ENCODE data around the gene RAB11FIP4. TPM values are rescaled to one million over a fixed set of nuclear protein-coding genes. Genes with fewer than 3 reads are reported as not detected.
A peak's percentile ranks its signal among the peaks of the same experiment; 100 is the strongest.

RAB11FIP4 gene
- polyA plus RNA-seq, 4 donors: 11.6 to 33.8 (median 18.7) TPM

DNA sequence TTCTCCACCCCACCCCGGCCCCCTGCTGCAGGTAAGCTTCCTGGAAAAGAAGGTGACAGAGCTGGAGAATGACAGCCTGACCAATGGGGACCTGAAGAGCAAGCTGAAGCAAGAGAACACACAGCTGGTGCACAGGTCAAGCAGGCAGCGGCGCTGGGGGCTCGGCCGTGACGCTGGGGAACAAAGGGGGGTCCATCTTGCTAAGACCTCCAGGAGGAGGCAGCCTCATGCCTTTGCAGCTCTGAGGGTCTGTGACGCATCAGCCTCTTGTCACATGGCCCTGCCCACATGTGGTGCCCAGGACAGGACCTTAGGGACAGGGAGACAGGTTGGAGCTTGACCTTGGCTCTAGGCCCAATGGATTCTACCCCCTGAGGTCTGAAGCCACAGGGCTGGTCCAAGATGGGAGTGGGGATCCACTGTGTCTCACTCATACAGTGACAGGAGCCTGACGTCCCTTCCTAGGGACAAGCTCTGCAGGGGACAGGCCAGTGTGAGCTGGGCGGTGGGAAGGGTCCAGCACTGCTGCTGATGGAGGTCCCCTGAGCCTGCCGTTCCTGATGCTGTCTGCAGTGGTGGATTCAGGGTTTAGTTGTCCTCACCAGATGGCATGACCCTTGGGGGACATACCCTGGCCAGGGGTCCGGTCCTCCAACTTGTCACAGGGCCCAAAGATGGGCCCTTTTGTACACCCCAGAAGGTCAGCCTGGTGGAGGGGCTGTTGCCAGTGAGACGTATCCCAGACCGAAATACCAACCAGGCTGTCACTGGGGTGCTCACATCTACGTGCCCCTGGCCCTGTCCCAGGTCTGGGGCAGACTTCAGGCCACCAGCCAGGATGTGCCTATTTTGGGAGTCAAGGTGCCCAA is 132.6 kb downstream of the RAB11FIP4 start:
- FAIRE-seq: no peak
- WGBS, 3 donors: 96 to 98% (median 97%) methylated on average over 14 of the region's 14 CpGs
- Histone ChIP-seq H3K4me1 (ENCODE audit: control insufficient read depth in 3 of 3, insufficient read depth in 2 of 3, low read depth in 1 of 3, low read length in 2 of 3) (peaks cover 0 to 3% (median 0%) of the 10 kb centered on the region in 3 donors), H3K27ac (ENCODE audit: low read depth in 1 of 3, low read length in 2 of 3) (no peak overlapping the region), H3K4me3 (ENCODE audit: low read depth in 1 of 3, low read length in 3 of 3) (no peak overlapping the region), H3K36me3 (ENCODE audit: control insufficient read depth in 3 of 3, insufficient read depth in 2 of 3, low read depth in 1 of 3, low read length in 3 of 3) (peaks cover 11 to 85% (median 13%) of the 10 kb centered on the region in 3 donors), H3K27me3 (ENCODE audit: control insufficient read depth in 3 of 3, insufficient read depth in 3 of 3, low read length in 3 of 3) (no peaks in the 10 kb centered on the region), H3K9me3 (ENCODE audit: control insufficient read depth in 2 of 2, insufficient read depth in 1 of 2, low read depth in 1 of 2, low read length in 1 of 2) (peaks cover 0 to 30% of the 10 kb centered on the region in 2 donors)
- DNase-seq: no peak

DNA sequence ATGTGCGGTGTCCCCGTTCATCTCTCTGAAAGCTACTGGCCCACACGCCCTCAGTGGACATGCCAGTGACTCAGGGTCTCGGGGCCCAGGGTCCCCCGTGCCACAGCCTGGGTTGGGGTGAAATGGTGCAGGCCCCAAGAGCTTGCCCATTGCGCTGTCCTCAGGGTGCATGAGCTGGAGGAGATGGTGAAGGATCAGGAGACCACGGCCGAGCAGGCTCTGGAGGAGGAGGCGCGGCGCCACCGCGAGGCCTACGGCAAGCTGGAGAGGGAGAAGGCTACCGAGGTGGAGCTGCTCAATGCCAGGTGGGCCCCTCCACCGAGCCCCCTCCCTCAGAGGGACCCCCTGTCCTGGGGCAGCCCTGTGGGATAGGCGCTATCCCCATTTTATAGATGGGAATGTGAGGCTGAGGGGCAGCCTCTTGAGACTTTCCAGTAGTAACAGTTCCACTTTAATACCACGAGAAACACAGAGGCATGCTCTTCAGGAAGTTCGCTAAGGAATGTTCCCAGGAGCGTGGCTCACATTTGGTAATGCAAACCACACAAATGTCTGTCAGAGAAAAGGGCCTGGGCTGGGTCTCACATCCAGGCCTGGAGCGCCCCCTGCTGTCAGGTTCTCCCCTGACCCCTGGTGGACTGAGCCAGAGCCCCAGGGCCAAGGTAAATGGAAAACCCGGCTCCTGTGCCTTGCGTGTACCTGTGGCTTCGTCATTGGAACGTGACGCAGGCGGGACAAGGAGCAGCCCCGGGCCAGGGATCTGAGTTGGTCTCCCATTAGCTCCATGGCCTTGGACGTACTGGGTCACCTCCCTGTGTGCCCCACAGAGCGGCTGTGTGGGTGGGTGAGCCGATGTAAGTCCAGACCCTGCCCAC is 133.7 kb downstream of the RAB11FIP4 start:
- peaks cover 0 to 30% of the 10 kb centered on the region in 2 donors for H3K9me3 ChIP-seq (ENCODE audit: control insufficient read depth in 2 of 2, insufficient read depth in 1 of 2, low read depth in 1 of 2, low read length in 1 of 2)
- H3K27me3 ChIP-seq (ENCODE audit: control insufficient read depth in 3 of 3, insufficient read depth in 3 of 3, low read length in 3 of 3): no peaks in the 10 kb centered on the region
- FAIRE-seq (no peak), DNase-seq (peak; percentile 65 to 79)
- WGBS, 3 donors: 69 to 76% (median 71%) methylated on average over 30 to 31 of the region's 31 CpGs
- H3K27ac ChIP-seq (ENCODE audit: low read depth in 1 of 3, low read length in 2 of 3): no peak overlapping the region
- H3K4me1 ChIP-seq (ENCODE audit: control insufficient read depth in 3 of 3, insufficient read depth in 2 of 3, low read depth in 1 of 3, low read length in 2 of 3): peaks cover 0 to 3% (median 0%) of the 10 kb centered on the region in 3 donors
- no peak overlapping the region for H3K4me3 ChIP-seq (ENCODE audit: low read depth in 1 of 3, low read length in 3 of 3)
- H3K36me3 ChIP-seq (ENCODE audit: control insufficient read depth in 3 of 3, insufficient read depth in 2 of 3, low read depth in 1 of 3, low read length in 3 of 3): peaks cover 13 to 87% (median 18%) of the 10 kb centered on the region in 3 donors

DNA sequence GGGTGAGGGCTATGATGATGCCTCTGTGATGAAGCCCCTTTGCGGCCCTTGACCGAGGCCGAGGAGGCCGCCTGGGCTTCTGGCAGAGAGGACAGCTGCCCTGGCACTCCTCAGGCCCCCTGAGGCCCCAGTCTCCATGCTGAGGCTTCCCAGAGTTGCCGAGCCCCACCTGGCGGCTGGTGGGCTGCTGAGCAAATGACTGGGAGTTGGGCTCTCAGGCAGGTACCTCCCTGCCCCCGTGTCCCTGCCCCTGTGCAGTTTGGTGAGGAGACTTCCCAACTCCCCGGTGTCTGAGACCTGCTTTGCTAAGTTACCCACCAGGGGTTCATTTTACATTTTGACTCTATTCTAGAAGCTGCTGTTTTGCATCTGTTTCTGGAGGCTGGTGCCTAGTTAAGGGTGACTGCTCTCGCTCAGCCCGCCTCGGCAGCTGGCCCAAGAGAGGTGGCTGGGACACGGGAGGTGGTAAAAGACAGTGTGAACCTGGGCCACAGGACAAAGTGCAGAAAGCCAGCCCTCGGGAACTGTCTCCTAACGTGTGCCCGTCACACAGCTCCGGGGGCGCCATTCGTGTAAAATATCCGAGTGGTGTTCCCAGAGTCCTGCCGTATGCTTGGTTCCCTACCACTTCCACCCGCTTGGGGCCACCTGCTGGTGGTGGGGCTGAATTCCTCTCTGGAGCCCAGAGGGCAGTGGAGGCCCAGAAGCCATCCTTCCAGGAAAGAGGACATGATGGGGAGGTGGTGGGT is 134.5 kb downstream of the RAB11FIP4 start:
- peaks cover 0 to 30% of the 10 kb centered on the region in 2 donors for H3K9me3 ChIP-seq (ENCODE audit: control insufficient read depth in 2 of 2, insufficient read depth in 1 of 2, low read depth in 1 of 2, low read length in 1 of 2)
- peaks cover 0 to 3% (median 0%) of the 10 kb centered on the region in 3 donors for H3K4me1 ChIP-seq (ENCODE audit: control insufficient read depth in 3 of 3, insufficient read depth in 2 of 3, low read depth in 1 of 3, low read length in 2 of 3)
- peak in 1 of 2 donors; percentile 22 for DNase-seq
- H3K4me3 ChIP-seq (ENCODE audit: low read depth in 1 of 3, low read length in 3 of 3): no peak overlapping the region
- no peak overlapping the region for H3K27ac ChIP-seq (ENCODE audit: low read depth in 1 of 3, low read length in 2 of 3)
- WGBS, 3 donors: 81 to 90% (median 83%) methylated on average over 21 of the region's 21 CpGs
- H3K27me3 ChIP-seq (ENCODE audit: control insufficient read depth in 3 of 3, insufficient read depth in 3 of 3, low read length in 3 of 3): no peaks in the 10 kb centered on the region
- peaks cover 11 to 90% (median 21%) of the 10 kb centered on the region in 3 donors for H3K36me3 ChIP-seq (ENCODE audit: control insufficient read depth in 3 of 3, insufficient read depth in 2 of 3, low read depth in 1 of 3, low read length in 3 of 3)
- no peak for FAIRE-seq

DNA sequence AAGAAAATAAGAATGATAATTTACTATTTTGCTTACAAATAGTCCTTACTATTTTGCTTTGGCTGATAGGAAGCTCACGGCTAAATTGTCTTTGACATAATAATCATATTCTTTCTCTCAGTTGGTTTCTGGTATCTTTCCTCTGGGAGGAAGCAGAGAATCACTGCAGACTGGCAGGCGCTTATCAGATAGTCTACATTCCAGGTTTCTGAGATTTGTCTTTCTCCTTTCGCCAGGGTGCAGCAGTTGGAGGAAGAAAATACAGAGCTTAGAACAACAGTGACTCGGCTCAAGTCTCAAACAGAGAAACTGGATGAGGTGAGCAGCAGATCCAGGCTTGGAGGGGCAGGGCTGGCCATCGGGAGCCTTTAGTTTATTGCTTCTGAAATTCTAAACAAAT is 136.1 kb downstream of the RAB11FIP4 start:
- Histone ChIP-seq H3K4me3 (ENCODE audit: low read depth in 1 of 3, low read length in 3 of 3) (no peak overlapping the region), H3K27ac (ENCODE audit: low read depth in 1 of 3, low read length in 2 of 3) (no peak overlapping the region), H3K27me3 (ENCODE audit: control insufficient read depth in 3 of 3, insufficient read depth in 3 of 3, low read length in 3 of 3) (no peaks in the 10 kb centered on the region), H3K9me3 (ENCODE audit: control insufficient read depth in 2 of 2, insufficient read depth in 1 of 2, low read depth in 1 of 2, low read length in 1 of 2) (peaks cover 0 to 26% of the 10 kb centered on the region in 2 donors), H3K4me1 (ENCODE audit: control insufficient read depth in 3 of 3, insufficient read depth in 2 of 3, low read depth in 1 of 3, low read length in 2 of 3) (no peaks in the 10 kb centered on the region), H3K36me3 (ENCODE audit: control insufficient read depth in 3 of 3, insufficient read depth in 2 of 3, low read depth in 1 of 3, low read length in 3 of 3) (peaks cover 12 to 90% (median 22%) of the 10 kb centered on the region in 3 donors)
- WGBS, 3 donors: 78 to 85% (median 82%) methylated on average over 5 of the region's 5 CpGs
- DNase-seq: no peak
- no peak for FAIRE-seq

DNA sequence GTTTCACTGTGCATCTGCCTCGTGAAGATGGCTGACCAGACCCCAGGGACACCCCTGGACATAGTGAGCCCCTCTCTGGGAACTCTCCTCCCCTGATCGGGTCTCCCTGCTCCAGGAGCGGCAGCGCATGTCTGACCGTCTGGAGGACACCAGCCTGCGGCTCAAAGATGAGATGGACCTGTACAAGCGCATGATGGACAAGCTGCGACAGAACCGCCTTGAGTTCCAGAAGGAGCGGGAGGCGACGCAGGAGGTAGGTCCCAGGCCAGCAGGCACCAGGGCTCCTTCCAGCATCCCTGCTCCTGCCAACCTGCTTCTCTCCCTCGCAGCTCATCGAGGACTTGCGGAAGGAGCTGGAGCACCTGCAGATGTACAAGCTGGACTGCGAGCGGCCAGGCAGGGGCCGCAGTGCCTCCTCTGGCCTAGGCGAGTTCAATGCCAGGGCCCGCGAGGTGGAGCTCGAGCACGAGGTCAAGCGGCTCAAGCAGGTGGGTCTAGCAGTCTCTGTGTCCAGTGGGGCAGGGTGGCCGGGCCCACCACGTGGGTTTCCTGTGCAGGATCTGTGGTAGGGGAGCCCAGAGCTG is 136.9 kb downstream of the RAB11FIP4 start:
- Histone ChIP-seq H3K27ac (ENCODE audit: low read depth in 1 of 3, low read length in 2 of 3) (no peak overlapping the region), H3K4me3 (ENCODE audit: low read depth in 1 of 3, low read length in 3 of 3) (no peak overlapping the region), H3K36me3 (ENCODE audit: control insufficient read depth in 3 of 3, insufficient read depth in 2 of 3, low read depth in 1 of 3, low read length in 3 of 3) (peaks cover 7 to 89% (median 22%) of the 10 kb centered on the region in 3 donors), H3K9me3 (ENCODE audit: control insufficient read depth in 2 of 2, insufficient read depth in 1 of 2, low read depth in 1 of 2, low read length in 1 of 2) (peaks cover 0 to 18% of the 10 kb centered on the region in 2 donors), H3K4me1 (ENCODE audit: control insufficient read depth in 3 of 3, insufficient read depth in 2 of 3, low read depth in 1 of 3, low read length in 2 of 3) (no peaks in the 10 kb centered on the region), H3K27me3 (ENCODE audit: control insufficient read depth in 3 of 3, insufficient read depth in 3 of 3, low read length in 3 of 3) (no peaks in the 10 kb centered on the region)
- DNase-seq (no peak), FAIRE-seq (no peak)
- WGBS, 3 donors: 94 to 97% (median 94%) methylated on average over 26 of the region's 26 CpGs

DNA sequence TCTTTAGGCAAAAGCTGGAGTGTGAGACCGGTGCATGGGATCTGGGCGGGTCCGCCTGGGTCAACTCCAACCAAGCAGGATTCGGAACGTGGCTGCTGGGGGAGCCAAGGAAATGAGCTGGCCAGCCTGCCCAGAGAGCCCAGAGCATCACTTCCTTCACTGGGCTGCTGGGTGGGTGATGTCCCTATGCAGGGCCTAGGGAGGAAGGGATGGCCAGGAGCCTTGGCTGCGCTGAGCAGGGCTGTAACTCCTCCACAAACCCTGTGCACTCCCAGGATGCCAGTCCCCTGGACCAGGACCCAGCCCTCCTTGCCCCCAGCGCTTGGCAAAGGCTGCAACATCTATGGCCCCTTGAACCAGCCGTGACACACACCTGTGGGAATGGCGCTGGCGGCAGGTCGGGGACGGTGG is 138.4 kb downstream of the RAB11FIP4 start:
- DNase-seq (no peak), FAIRE-seq (no peak)
- H3K36me3 ChIP-seq (ENCODE audit: control insufficient read depth in 3 of 3, insufficient read depth in 2 of 3, low read depth in 1 of 3, low read length in 3 of 3): peaks cover 7 to 83% (median 20%) of the 10 kb centered on the region in 3 donors

DNA sequence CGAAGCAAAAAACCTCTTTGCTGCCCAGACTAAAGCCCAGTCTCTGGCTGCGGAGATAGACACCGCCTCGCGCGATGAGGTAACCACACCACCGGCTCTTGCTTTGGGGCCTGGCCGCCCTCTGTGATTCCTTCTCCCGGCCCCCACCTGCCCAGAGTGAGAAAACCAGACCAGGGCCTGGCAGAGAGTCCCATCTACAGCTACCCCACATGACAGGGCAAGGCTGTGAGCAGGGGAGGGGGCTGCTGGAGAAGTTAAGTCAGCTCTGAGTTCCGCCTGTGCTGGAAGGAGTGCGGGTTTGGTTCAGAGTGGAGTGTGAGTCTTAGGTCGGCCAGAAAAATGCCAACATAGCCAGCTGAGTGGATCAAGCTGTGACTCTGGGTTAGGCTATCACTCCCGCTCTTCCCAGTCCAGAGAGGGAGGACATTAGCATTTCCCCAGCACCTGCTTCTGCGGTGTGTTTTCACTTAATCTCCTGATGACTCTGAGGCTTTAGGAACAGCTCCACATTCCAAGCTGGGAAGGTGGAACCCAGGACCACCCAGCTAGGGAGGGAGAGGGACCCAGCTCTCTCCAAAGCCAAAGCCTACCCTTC is 139.0 kb downstream of the RAB11FIP4 start:
- no peak overlapping the region for H3K4me3 ChIP-seq (ENCODE audit: low read depth in 1 of 3, low read length in 3 of 3)
- H3K36me3 ChIP-seq (ENCODE audit: control insufficient read depth in 3 of 3, insufficient read depth in 2 of 3, low read depth in 1 of 3, low read length in 3 of 3): peaks cover 7 to 82% (median 20%) of the 10 kb centered on the region in 3 donors
- no peak for DNase-seq
- no peak overlapping the region for H3K27ac ChIP-seq (ENCODE audit: low read depth in 1 of 3, low read length in 2 of 3)
- WGBS, 3 donors: 82 to 92% (median 86%) methylated on average over 14 of the region's 14 CpGs
- FAIRE-seq: no peak
- no peaks in the 10 kb centered on the region for H3K9me3 ChIP-seq (ENCODE audit: control insufficient read depth in 2 of 2, insufficient read depth in 1 of 2, low read depth in 1 of 2, low read length in 1 of 2)
- H3K27me3 ChIP-seq (ENCODE audit: control insufficient read depth in 3 of 3, insufficient read depth in 3 of 3, low read length in 3 of 3): no peaks in the 10 kb centered on the region
- no peaks in the 10 kb centered on the region for H3K4me1 ChIP-seq (ENCODE audit: control insufficient read depth in 3 of 3, insufficient read depth in 2 of 3, low read depth in 1 of 3, low read length in 2 of 3)

More for the DNA sequence above, 138.4 kb downstream of the RAB11FIP4 start:
- Histone ChIP-seq H3K4me1 (ENCODE audit: control insufficient read depth in 3 of 3, insufficient read depth in 2 of 3, low read depth in 1 of 3, low read length in 2 of 3) (no peaks in the 10 kb centered on the region), H3K4me3 (ENCODE audit: low read depth in 1 of 3, low read length in 3 of 3) (no peak overlapping the region), H3K27me3 (ENCODE audit: control insufficient read depth in 3 of 3, insufficient read depth in 3 of 3, low read length in 3 of 3) (no peaks in the 10 kb centered on the region), H3K9me3 (ENCODE audit: control insufficient read depth in 2 of 2, insufficient read depth in 1 of 2, low read depth in 1 of 2, low read length in 1 of 2) (peaks cover 0 to 4% of the 10 kb centered on the region in 2 donors), H3K27ac (ENCODE audit: low read depth in 1 of 3, low read length in 2 of 3) (no peak overlapping the region)
- 82 to 96% (median 94%) methylated on average over 12 of the region's 12 CpGs for WGBS, 3 donors

Data from small intestine (tissue), 7 donors.